ENCODE measurements around the gene PDIA5. TPM values are rescaled to one million over a fixed set of nuclear protein-coding genes. Genes with fewer than 3 reads are reported as not detected.

The PDIA5 gene
- total RNA-seq, 1 experiment from 2014 or later = 41.5 TPM

- Mint-ChIP-seq H3K4me3 (peak overlapping the region; percentile 39), H3K36me3 (peaks cover 3% of the 10 kb centered on the region; the same call in 1 of the 2 replicates), H3K9me3 (no peaks in the 10 kb centered on the region; the same call in 1 of the 2 replicates), H3K27ac (peak overlapping the region; percentile 77), H3K4me1 (peaks cover 51% of the 10 kb centered on the region), H3K27me3 (ENCODE audit: low read depth) (peaks cover 22% of the 10 kb centered on the region)
- no peak for DNase-seq (ENCODE audit: low spot score)
- ChIA-PET POLR2A (interaction anchor here (0.7 to 1.8 kb wide), 3 partner anchors 14 to 47 kb away, joined by 3 to 5 read pairs (median 4); partner anchors contain the start of gene PDIA5), CTCF (interaction anchor here (0.9 to 1.9 kb wide), 12 partner anchors 8 to 265 kb away, joined by 3 to 18 read pairs (median 5); partner anchors contain the start of gene PDIA5)
- TF ChIP-seq FOXK1 (CRISPR knock-in tag; IDR thresholded peaks at IDR 0.05) (no peak), STAT6 (CRISPR knock-in tag; conservative IDR thresholded peaks at IDR 0.05; ENCODE audit: low read depth) (no peak), NFE2L1 (CRISPR knock-in tag; IDR thresholded peaks at IDR 0.05) (no peak)
- ATAC-seq = no peak
Observed at GRCh38 chr3:123020709-123021108, 46.1 kb upstream of the PDIA5 start.

- Mint-ChIP-seq H3K36me3 (peaks cover 3% of the 10 kb centered on the region; the same call in 1 of the 2 replicates), H3K4me3 (peak overlapping the region; percentile 39), H3K27ac (peak overlapping the region; percentile 77), H3K9me3 (no peaks in the 10 kb centered on the region; the same call in 1 of the 2 replicates), H3K27me3 (ENCODE audit: low read depth) (peaks cover 27% of the 10 kb centered on the region), H3K4me1 (peaks cover 55% of the 10 kb centered on the region)
- ATAC-seq (peak; percentile 45), DNase-seq (ENCODE audit: low spot score) (no peak)
- CTCF ChIA-PET = interaction anchor here (0.9 to 1.9 kb wide), 13 partner anchors 12 to 266 kb away, joined by 3 to 18 read pairs (median 5); partner anchors contain the start of gene PDIA5
- POLR2A ChIA-PET = interaction anchor here (0.9 to 1.8 kb wide), 2 partner anchors 14 to 46 kb away, joined by 3 to 5 read pairs; partner anchors contain the start of gene PDIA5
- TF ChIP-seq ZBTB43 (CRISPR knock-in tag; IDR thresholded peaks at IDR 0.05) (no peak), ATF6 (CRISPR knock-in tag; IDR thresholded peaks at IDR 0.05) (no peak), ZNF396 (CRISPR knock-in tag; IDR thresholded peaks at IDR 0.05; ENCODE audit: borderline replicate concordance) (no peak), JUN (CRISPR knock-in tag; IDR thresholded peaks at IDR 0.05) (no peak), ZNF138 (CRISPR knock-in tag; conservative IDR thresholded peaks at IDR 0.05) (no peak), ZNF423 (CRISPR knock-in tag; IDR thresholded peaks at IDR 0.05) (no peak), NR3C1 (CRISPR knock-in tag; conservative IDR thresholded peaks at IDR 0.05; ENCODE audit: low read depth) (no peak)
Observed at GRCh38 chr3:123021388-123021787, 45.4 kb upstream of the PDIA5 start.

- Mint-ChIP-seq H3K4me3 (peak overlapping the region; percentile 39), H3K27ac (peak overlapping the region; percentile 77; the same call in 1 of the 2 replicates), H3K27me3 (ENCODE audit: low read depth) (peaks cover 28% of the 10 kb centered on the region), H3K9me3 (no peaks in the 10 kb centered on the region; the same call in 1 of the 2 replicates), H3K4me1 (peaks cover 55% of the 10 kb centered on the region), H3K36me3 (peaks cover 3% of the 10 kb centered on the region; the same call in 1 of the 2 replicates)
- DNase-seq (ENCODE audit: low spot score) (no peak), ATAC-seq (no peak)
- CTCF ChIA-PET = interaction anchor here (0.9 to 1.9 kb wide), 12 partner anchors 12 to 267 kb away, joined by 3 to 18 read pairs (median 5); partner anchors contain the start of gene PDIA5
- POLR2A ChIA-PET = interaction anchor here (1.8 kb wide), 1 partner anchor 46 kb away, joined by 5 read pairs; the partner anchor contains the start of gene PDIA5
- TF ChIP-seq CREB1 (CRISPR knock-in tag; IDR thresholded peaks at IDR 0.05) (no peak), SP1 (CRISPR knock-in tag; conservative IDR thresholded peaks at IDR 0.05) (no peak), ZNF138 (CRISPR knock-in tag; conservative IDR thresholded peaks at IDR 0.05) (no peak), MXD4 (CRISPR knock-in tag; IDR thresholded peaks at IDR 0.05; ENCODE audit: borderline replicate concordance) (no peak), MLX (CRISPR knock-in tag; IDR thresholded peaks at IDR 0.05) (no peak), FOXK1 (CRISPR knock-in tag; IDR thresholded peaks at IDR 0.05) (no peak)
Observed at GRCh38 chr3:123021996-123022510, 44.8 kb upstream of the PDIA5 start.

Data from WTC11 (cell line).